Neural cell (in vitro differentiated cells): ENCODE data around the gene RASGRP1. TPM values are rescaled to one million over a fixed set of nuclear protein-coding genes. Genes with fewer than 3 reads are reported as not detected.

Experiments used
- H2AFZ ChIP-seq: fragments of 200-600, 300-800 bp; sonication (generic), shearing (Covaris generic); 2 replicates; pipeline ENCODE4 v1.6.0; 2014; ENCODE audit warnings: low read depth, mild to moderate bottlenecking, antibody characterized with exemption, low read length, moderate library complexity
- H3F3A ChIP-seq: fragments of 200-600 bp; shearing (Covaris generic); 2 replicates; pipeline ENCODE4 v1.6.1; 2016; ENCODE audit warnings: mild to moderate bottlenecking, moderate library complexity, mixed read lengths, antibody characterized with exemption, low read length; ENCODE audit not compliant: insufficient read depth, poor library complexity, severe bottlenecking
- H3K27ac ChIP-seq: fragments of 200-600, 300-800 bp; sonication (generic), shearing (Covaris generic); 2 replicates; pipeline ENCODE4 v1.5.1; 2014; ENCODE audit warnings: mild to moderate bottlenecking, low read length, moderate library complexity
- H3K27me3 ChIP-seq: fragments of 300-800, 200-600 bp; sonication (generic), shearing (Covaris generic); 2 replicates; pipeline ENCODE4 v1.6.0; 2014; ENCODE audit warnings: mild to moderate bottlenecking, low read depth, low read length, moderate library complexity; ENCODE audit not compliant: insufficient read depth
- H3K36me3 ChIP-seq: fragments of 300-800, 200-600 bp; sonication (generic), shearing (Covaris generic); 2 replicates; pipeline ENCODE4 v1.5.1; 2014; ENCODE audit warnings: mild to moderate bottlenecking, antibody characterized with exemption, low read length, moderate library complexity; ENCODE audit not compliant: insufficient read depth
- H3K4me2 ChIP-seq: fragments of 300-800, 200-600 bp; sonication (generic), shearing (Covaris generic); 2 replicates; pipeline ENCODE4 v1.6.0; 2014; ENCODE audit warnings: mild to moderate bottlenecking, low read length
- H3K4me3 ChIP-seq: fragments of 300-800, 200-600 bp; sonication (generic), shearing (Covaris generic); 2 replicates; pipeline ENCODE4 v1.5.1; 2014; ENCODE audit warnings: mild to moderate bottlenecking, low read length, moderate library complexity
- H3K79me2 ChIP-seq: fragments of 200-600 bp; shearing (Covaris generic); replicated peaks from 2 replicates; pipeline ENCODE4 v1.6.0; 2014; ENCODE audit warnings: mild to moderate bottlenecking, low read length, moderate library complexity; ENCODE audit not compliant: insufficient read depth
- H3K9ac ChIP-seq: fragments of 300-800, 200-600 bp; sonication (generic), shearing (Covaris generic); 2 replicates; pipeline ENCODE4 v1.6.1; 2016; ENCODE audit warnings: mild to moderate bottlenecking, low read length, mixed read lengths
- H3K9me2 ChIP-seq: fragments of 200-600 bp; shearing (Covaris generic); 2 replicates; pipeline ENCODE4 v1.6.1; 2016; ENCODE audit warnings: mild to moderate bottlenecking, low read length, mixed read lengths; ENCODE audit not compliant: insufficient read depth
- H3K9me3 ChIP-seq: fragments of 200-600, 300-800 bp; sonication (generic), shearing (Covaris generic); 2 replicates; pipeline ENCODE4 v1.6.1; 2016; ENCODE audit warnings: mild to moderate bottlenecking, mixed run types, low read length, moderate library complexity, mixed read lengths
- H4K20me1 ChIP-seq: fragments of 200-600 bp; shearing (Covaris generic); 2 replicates; pipeline ENCODE4 v1.6.1; 2016; ENCODE audit warnings: mild to moderate bottlenecking, mixed run types; ENCODE audit not compliant: insufficient read depth
- EP300 ChIP-seq: fragments of 450-650 bp; conservative IDR thresholded peaks from 2 replicates; pipeline ENCODE4 v1.6.1; 2014; ENCODE audit warnings: antibody characterized with exemption, mild to moderate bottlenecking, moderate library complexity; ENCODE audit not compliant: poor library complexity, severe bottlenecking
- EZH2 ChIP-seq: fragments of 200-600, 300-800 bp; shearing (Covaris generic), sonication (generic); IDR thresholded peaks from 2 replicates; pipeline ENCODE4 v1.6.1; 2014; ENCODE audit warnings: antibody characterized with exemption, low read length, borderline replicate concordance, mild to moderate bottlenecking; ENCODE audit not compliant: insufficient read depth, poor library complexity, severe bottlenecking
- MXI1 ChIP-seq: fragments of 450-650 bp; conservative IDR thresholded peaks from 2 replicates; pipeline ENCODE4 v1.6.1; 2014; ENCODE audit warnings: antibody characterized with exemption, mild to moderate bottlenecking; ENCODE audit not compliant: poor library complexity, severe bottlenecking
- POLR2AphosphoS5 ChIP-seq: IDR thresholded peaks from 2 replicates; pipeline ENCODE4 v1.6.1; 2012
- RAD21 ChIP-seq: fragments of 450-650 bp; conservative IDR thresholded peaks from 2 replicates; pipeline ENCODE4 v1.6.1; 2014; ENCODE audit warnings: antibody characterized with exemption, mild to moderate bottlenecking, moderate library complexity
- SMC3 ChIP-seq: fragments of 450-650 bp; conservative IDR thresholded peaks from 2 replicates; pipeline ENCODE4 v1.6.1; 2014; ENCODE audit warnings: antibody characterized with exemption, mild to moderate bottlenecking, moderate library complexity; ENCODE audit not compliant: poor library complexity
- TAF1 ChIP-seq: IDR thresholded peaks from 2 replicates; pipeline ENCODE4 v1.6.1; 2012; ENCODE audit warnings: low read depth
- polyA plus RNA-seq: library from polyadenylated mRNA; depleted of rRNA; stranded (reverse); fragments of >200 nt; gene quantifications from 2 replicates; pipeline ENCODE4 v1.2.3, GENCODE V29; 2014
- TF ChIP-seq, protein P1 (sequence below): IDR thresholded peaks from 2 replicates; pipeline ENCODE4 v1.6.1; 2012; ENCODE audit warnings: borderline replicate concordance
- TF ChIP-seq, protein P2 (sequence below): fragments of 450-650 bp; IDR thresholded peaks from 2 replicates; pipeline ENCODE4 v1.5.1; 2014; ENCODE audit warnings: antibody characterized with exemption, mild to moderate bottlenecking, moderate library complexity; ENCODE audit not compliant: poor library complexity, severe bottlenecking

RASGRP1 gene
- polyA plus RNA-seq, 1 donor from 2014 or later: 3.1 TPM

DNA sequence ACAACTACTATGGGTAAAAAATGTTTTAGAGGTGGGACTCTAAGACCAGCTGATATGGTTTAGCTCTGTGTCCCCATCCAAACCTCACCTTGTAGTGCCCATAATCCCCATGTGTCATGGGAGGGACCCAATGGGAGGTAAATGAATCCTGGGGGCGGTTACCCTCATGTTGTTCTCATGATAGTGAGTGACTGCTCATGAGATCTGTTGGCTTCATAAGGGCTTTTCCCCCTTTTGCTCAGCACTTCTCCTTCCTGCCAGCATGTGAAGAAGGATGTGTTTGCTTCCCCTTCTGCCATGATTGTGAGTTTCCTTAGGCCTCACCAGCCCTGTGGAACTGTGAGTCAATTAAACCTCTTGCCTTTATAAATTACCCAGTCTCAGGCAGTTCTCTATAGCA, 65.0 kb downstream of the RASGRP1 start:
- Histone ChIP-seq H4K20me1 (no peaks in the 10 kb centered on the region), H3F3A (no peaks in the 10 kb centered on the region), H3K9ac (no peak overlapping the region), H3K4me3 (no peak overlapping the region), H2AFZ (no peak overlapping the region), H3K9me3 (no peaks in the 10 kb centered on the region), H3K79me2 (no peaks in the 10 kb centered on the region), H3K9me2 (no peaks in the 10 kb centered on the region), H3K27ac (no peak overlapping the region), H3K36me3 (no peaks in the 10 kb centered on the region), H3K27me3 (no peaks in the 10 kb centered on the region), H3K4me2 (no peak overlapping the region)
- TF ChIP-seq MXI1 (no peak), TAF1 (no peak), POLR2AphosphoS5 (no peak), EP300 (no peak), RAD21 (no peak)
- TF ChIP-seq, protein P1, sequence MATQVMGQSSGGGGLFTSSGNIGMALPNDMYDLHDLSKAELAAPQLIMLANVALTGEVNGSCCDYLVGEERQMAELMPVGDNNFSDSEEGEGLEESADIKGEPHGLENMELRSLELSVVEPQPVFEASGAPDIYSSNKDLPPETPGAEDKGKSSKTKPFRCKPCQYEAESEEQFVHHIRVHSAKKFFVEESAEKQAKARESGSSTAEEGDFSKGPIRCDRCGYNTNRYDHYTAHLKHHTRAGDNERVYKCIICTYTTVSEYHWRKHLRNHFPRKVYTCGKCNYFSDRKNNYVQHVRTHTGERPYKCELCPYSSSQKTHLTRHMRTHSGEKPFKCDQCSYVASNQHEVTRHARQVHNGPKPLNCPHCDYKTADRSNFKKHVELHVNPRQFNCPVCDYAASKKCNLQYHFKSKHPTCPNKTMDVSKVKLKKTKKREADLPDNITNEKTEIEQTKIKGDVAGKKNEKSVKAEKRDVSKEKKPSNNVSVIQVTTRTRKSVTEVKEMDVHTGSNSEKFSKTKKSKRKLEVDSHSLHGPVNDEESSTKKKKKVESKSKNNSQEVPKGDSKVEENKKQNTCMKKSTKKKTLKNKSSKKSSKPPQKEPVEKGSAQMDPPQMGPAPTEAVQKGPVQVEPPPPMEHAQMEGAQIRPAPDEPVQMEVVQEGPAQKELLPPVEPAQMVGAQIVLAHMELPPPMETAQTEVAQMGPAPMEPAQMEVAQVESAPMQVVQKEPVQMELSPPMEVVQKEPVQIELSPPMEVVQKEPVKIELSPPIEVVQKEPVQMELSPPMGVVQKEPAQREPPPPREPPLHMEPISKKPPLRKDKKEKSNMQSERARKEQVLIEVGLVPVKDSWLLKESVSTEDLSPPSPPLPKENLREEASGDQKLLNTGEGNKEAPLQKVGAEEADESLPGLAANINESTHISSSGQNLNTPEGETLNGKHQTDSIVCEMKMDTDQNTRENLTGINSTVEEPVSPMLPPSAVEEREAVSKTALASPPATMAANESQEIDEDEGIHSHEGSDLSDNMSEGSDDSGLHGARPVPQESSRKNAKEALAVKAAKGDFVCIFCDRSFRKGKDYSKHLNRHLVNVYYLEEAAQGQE: no peak

DNA sequence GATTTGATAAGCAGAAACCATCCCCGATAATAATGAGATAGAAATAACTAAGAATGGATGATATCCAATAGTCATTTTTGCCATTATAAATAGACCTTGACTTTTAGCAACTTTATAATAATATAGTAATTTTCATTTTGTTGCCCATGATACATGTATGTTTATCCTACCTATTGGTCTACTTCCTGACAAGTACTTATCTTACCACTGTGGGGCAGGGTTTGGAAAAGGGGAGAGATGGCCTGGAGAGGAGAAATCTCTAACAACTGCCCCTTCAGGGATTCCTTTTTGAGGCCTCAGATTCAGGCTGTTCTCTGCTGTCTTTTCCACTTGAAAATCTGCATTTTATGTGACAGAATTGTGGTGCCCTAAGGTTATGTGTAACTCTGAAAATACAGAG, 68.5 kb downstream of the RASGRP1 start:
- no peak overlapping the region for H3K4me3 ChIP-seq
- no peak overlapping the region for H3K9ac ChIP-seq
- TF ChIP-seq, protein P1: no peak
- TF ChIP-seq, protein P2, sequence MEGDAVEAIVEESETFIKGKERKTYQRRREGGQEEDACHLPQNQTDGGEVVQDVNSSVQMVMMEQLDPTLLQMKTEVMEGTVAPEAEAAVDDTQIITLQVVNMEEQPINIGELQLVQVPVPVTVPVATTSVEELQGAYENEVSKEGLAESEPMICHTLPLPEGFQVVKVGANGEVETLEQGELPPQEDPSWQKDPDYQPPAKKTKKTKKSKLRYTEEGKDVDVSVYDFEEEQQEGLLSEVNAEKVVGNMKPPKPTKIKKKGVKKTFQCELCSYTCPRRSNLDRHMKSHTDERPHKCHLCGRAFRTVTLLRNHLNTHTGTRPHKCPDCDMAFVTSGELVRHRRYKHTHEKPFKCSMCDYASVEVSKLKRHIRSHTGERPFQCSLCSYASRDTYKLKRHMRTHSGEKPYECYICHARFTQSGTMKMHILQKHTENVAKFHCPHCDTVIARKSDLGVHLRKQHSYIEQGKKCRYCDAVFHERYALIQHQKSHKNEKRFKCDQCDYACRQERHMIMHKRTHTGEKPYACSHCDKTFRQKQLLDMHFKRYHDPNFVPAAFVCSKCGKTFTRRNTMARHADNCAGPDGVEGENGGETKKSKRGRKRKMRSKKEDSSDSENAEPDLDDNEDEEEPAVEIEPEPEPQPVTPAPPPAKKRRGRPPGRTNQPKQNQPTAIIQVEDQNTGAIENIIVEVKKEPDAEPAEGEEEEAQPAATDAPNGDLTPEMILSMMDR: no peak
- TF ChIP-seq EZH2: no peak
- no peak for TF ChIP-seq POLR2AphosphoS5
- TF ChIP-seq SMC3: no peak
- TF ChIP-seq RAD21: no peak
- TF ChIP-seq TAF1: no peak
- no peaks in the 10 kb centered on the region for H3K27me3 ChIP-seq
- no peaks in the 10 kb centered on the region for H3F3A ChIP-seq
- H3K9me3 ChIP-seq: no peaks in the 10 kb centered on the region
- H3K9me2 ChIP-seq: no peaks in the 10 kb centered on the region
- no peak overlapping the region for H2AFZ ChIP-seq
- H3K27ac ChIP-seq: no peak overlapping the region
- no peaks in the 10 kb centered on the region for H3K79me2 ChIP-seq
- H3K36me3 ChIP-seq: no peaks in the 10 kb centered on the region
- no peak overlapping the region for H3K4me2 ChIP-seq
- no peaks in the 10 kb centered on the region for H4K20me1 ChIP-seq
